GM23338 (cell line): ENCODE results near the gene STN1. TPM values are rescaled to one million over a fixed set of nuclear protein-coding genes. Genes with fewer than 3 reads are reported as not detected.

Experiments used
- ATAC-seq: fragments of 200-7000 bp; cut with Tn5 transposase; 3 replicates; pipeline ENCODE4 v1.9.1; 2020
- DNase-seq: peaks from one replicate; pipeline ENCODE4 v3.0.0-alpha.2; 2015; ENCODE audit warnings: low spot score
- H2AFZ ChIP-seq: fragments of 200-600 bp; sonication (generic); 2 replicates; pipeline ENCODE4 v1.8.0; 2016; ENCODE audit warnings: antibody characterized with exemption, mild to moderate bottlenecking, moderate library complexity
- H3F3A ChIP-seq: fragments of 200-600 bp; sonication (generic); replicated peaks from 2 replicates; pipeline ENCODE4 v1.8.0; 2017; ENCODE audit warnings: antibody characterized with exemption, mixed run types, low read depth
- H3K27ac ChIP-seq: fragments of 200-600 bp; sonication (generic); 2 replicates; pipeline ENCODE4 v1.6.1; 2016; ENCODE audit warnings: low read depth
- H3K27me3 ChIP-seq: fragments of 200-600 bp; sonication (generic); 2 replicates; pipeline ENCODE4 v1.8.0; 2016; ENCODE audit warnings: mild to moderate bottlenecking, mixed run types, moderate library complexity; ENCODE audit not compliant: insufficient read depth
- H3K36me3 ChIP-seq: fragments of 200-600 bp; sonication (generic); 2 replicates; pipeline ENCODE4 v1.8.0; 2016; ENCODE audit warnings: mild to moderate bottlenecking; ENCODE audit not compliant: insufficient read depth
- H3K4me1 ChIP-seq: fragments of 200-600 bp; sonication (generic); 2 replicates; pipeline ENCODE4 v1.8.0; 2016; ENCODE audit warnings: mild to moderate bottlenecking, moderate library complexity; ENCODE audit not compliant: insufficient read depth
- H3K4me2 ChIP-seq: fragments of 200-600 bp; sonication (generic); 2 replicates; pipeline ENCODE4 v1.7.1; 2017; ENCODE audit warnings: mixed run types
- H3K4me3 ChIP-seq: fragments of 200-600 bp; sonication (generic); 2 replicates; pipeline ENCODE4 v1.6.1; 2016; ENCODE audit warnings: mixed run types
- H3K79me2 ChIP-seq: fragments of 200-600 bp; sonication (generic); replicated peaks from 2 replicates; pipeline ENCODE4 v1.8.0; 2017; ENCODE audit warnings: mild to moderate bottlenecking; ENCODE audit not compliant: insufficient read depth
- H3K9me2 ChIP-seq: fragments of 200-600 bp; sonication (generic); 2 replicates; pipeline ENCODE4 v1.8.0; 2017; ENCODE audit not compliant: insufficient read depth
- H4K20me1 ChIP-seq: fragments of 200-600 bp; sonication (generic); replicated peaks from 2 replicates; pipeline ENCODE4 v1.8.0; 2017; ENCODE audit warnings: mild to moderate bottlenecking; ENCODE audit not compliant: insufficient read depth
- H3K27ac Mint-ChIP-seq: 2 replicates; pipeline ENCODE4 v1.8.0; 2020; ENCODE audit warnings: inconsistent platforms, mild to moderate bottlenecking, moderate library complexity, mixed read lengths
- H3K27me3 Mint-ChIP-seq: 3 replicates; pipeline ENCODE4 v1.8.0; 2022; ENCODE audit warnings: low read depth, mild to moderate bottlenecking, moderate library complexity, mixed read lengths, inconsistent platforms; ENCODE audit not compliant: insufficient read depth, poor library complexity
- H3K36me3 Mint-ChIP-seq: 3 replicates; pipeline ENCODE4 v1.8.0; 2021; ENCODE audit warnings: low read depth, mild to moderate bottlenecking, inconsistent platforms, moderate library complexity, mixed read lengths
- H3K4me1 Mint-ChIP-seq: 3 replicates; pipeline ENCODE4 v1.8.0; 2020; ENCODE audit warnings: mild to moderate bottlenecking, inconsistent platforms, mixed read lengths
- H3K4me3 Mint-ChIP-seq: 3 replicates; pipeline ENCODE4 v1.8.0; 2021; ENCODE audit warnings: moderate library complexity, mild to moderate bottlenecking, inconsistent platforms, mixed read lengths
- H3K9me3 Mint-ChIP-seq: 3 replicates; pipeline ENCODE4 v1.8.0; 2020; ENCODE audit warnings: moderate library complexity, mild to moderate bottlenecking, inconsistent platforms, mixed read lengths
- CREB1 ChIP-seq: fragments of 250-450 bp; sonication (Bioruptor Pico); IDR thresholded peaks from 2 replicates; pipeline ENCODE4 v1.5.0; 2020; ENCODE audit warnings: low read depth, mild to moderate bottlenecking, moderate library complexity
- ETS1 ChIP-seq: IDR thresholded peaks from 2 replicates; pipeline ENCODE4 v1.6.1; 2016; ENCODE audit warnings: antibody characterized with exemption
- EZH2 ChIP-seq: fragments of 200-600 bp; sonication (generic); IDR thresholded peaks from one replicate; pipeline ENCODE4 v1.8.0; 2017; ENCODE audit warnings: antibody characterized with exemption, mild to moderate bottlenecking, low read depth; ENCODE audit not compliant: unreplicated experiment
- EZH2phosphoT487 ChIP-seq: fragments of 200-600 bp; sonication (generic); IDR thresholded peaks from one replicate; pipeline ENCODE4 v1.8.1; 2018; ENCODE audit warnings: antibody characterized with exemption; ENCODE audit not compliant: unreplicated experiment
- JUNB ChIP-seq: IDR thresholded peaks from one replicate; pipeline ENCODE4 v1.6.1; 2016; ENCODE audit warnings: antibody characterized with exemption; ENCODE audit not compliant: unreplicated experiment
- NANOG ChIP-seq: IDR thresholded peaks from 2 replicates; pipeline ENCODE4 v1.6.1; 2016; ENCODE audit warnings: antibody characterized with exemption, borderline replicate concordance
- POLR2AphosphoS5 ChIP-seq: IDR thresholded peaks from 2 replicates; pipeline ENCODE4 v1.6.1; 2016; ENCODE audit warnings: antibody characterized with exemption, low read depth
- REST ChIP-seq: IDR thresholded peaks from one replicate; pipeline ENCODE4 v1.6.1; 2018; ENCODE audit warnings: antibody characterized with exemption; ENCODE audit not compliant: unreplicated experiment
- STAT1 ChIP-seq: IDR thresholded peaks from one replicate; pipeline ENCODE4 v1.6.1; 2016; ENCODE audit warnings: antibody characterized with exemption; ENCODE audit not compliant: unreplicated experiment
- ZNF114 ChIP-seq: fragments of 250-450 bp; sonication (Bioruptor Pico); IDR thresholded peaks from 2 replicates; pipeline ENCODE4 v1.5.0; 2020; ENCODE audit warnings: mild to moderate bottlenecking, moderate library complexity
- ZNF331 ChIP-seq: fragments of 250-450 bp; sonication (Bioruptor Pico); IDR thresholded peaks from 2 replicates; pipeline ENCODE4 v1.5.0; 2020; ENCODE audit warnings: low read depth, mild to moderate bottlenecking, moderate library complexity
- ZNF462 ChIP-seq: fragments of 250-450 bp; sonication (Bioruptor Pico); IDR thresholded peaks from 2 replicates; pipeline ENCODE4 v1.5.0; 2020; ENCODE audit warnings: mild to moderate bottlenecking, moderate library complexity
- polyA plus RNA-seq: library from polyadenylated mRNA; unstranded; fragments of >200 nt; fragmentation: Nextera tagmentation; extraction: Ambion mirVana; gene quantifications from 2 replicates; pipeline ENCODE4 v1.2.1, GENCODE V29; 2016
- total RNA-seq: library from RNA; depleted of rRNA; stranded (reverse); fragments of >200 nt; shearing (Covaris generic); gene quantifications from 2 replicates; pipeline ENCODE4 v1.2.3, GENCODE V29; 2014

The STN1 gene
- total and polyA plus RNA-seq, 2 experiments from 2014 or later, result 7.2 to 11.3 TPM

- no peak overlapping the region for H3K4me3 Mint-ChIP-seq
- no peak for ATAC-seq
- no peak for DNase-seq
- Histone ChIP-seq H3K27me3 (no peaks in the 10 kb centered on the region), H3K9me2 (no peaks in the 10 kb centered on the region), H3K4me2 (no peak overlapping the region), H3K4me1 (no peaks in the 10 kb centered on the region), H3K36me3 (no peaks in the 10 kb centered on the region), H3K27ac (no peak overlapping the region), H3K79me2 (no peaks in the 10 kb centered on the region), H3F3A (no peaks in the 10 kb centered on the region), H3K4me3 (no peak overlapping the region), H2AFZ (no peak overlapping the region), H4K20me1 (no peaks in the 10 kb centered on the region)
- no peaks in the 10 kb centered on the region for H3K4me1 Mint-ChIP-seq
- H3K27me3 Mint-ChIP-seq, result no peaks in the 10 kb centered on the region
- H3K27ac Mint-ChIP-seq, result no peak overlapping the region
- no peak for TF ChIP-seq STAT1
- H3K9me3 Mint-ChIP-seq, result no peaks in the 10 kb centered on the region
- no peaks in the 10 kb centered on the region for H3K36me3 Mint-ChIP-seq
These were observed 42.1 kb upstream of the STN1 start for GRCh38 chr10:103960103-103960502.

DNA sequence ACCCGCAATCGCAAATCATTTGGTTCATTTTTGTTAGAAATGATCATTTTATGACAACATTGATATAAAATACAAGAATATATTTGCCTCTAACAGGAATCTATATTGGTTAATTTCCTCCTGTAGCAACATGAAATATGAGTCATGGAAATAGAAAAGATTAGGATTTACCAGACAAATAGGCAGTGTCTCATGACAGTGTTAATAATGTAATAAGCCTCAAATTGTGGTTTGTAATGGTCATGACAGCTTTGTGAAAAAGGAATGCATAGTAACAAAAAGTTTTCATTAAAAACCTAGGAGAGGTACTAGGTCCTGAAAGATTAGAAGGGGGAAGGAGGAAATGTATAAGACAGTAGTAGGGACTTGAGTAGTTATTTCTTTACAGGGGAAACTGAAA is 41.0 kb upstream of the STN1 start:
- Histone ChIP-seq H3K27ac (no peak overlapping the region), H4K20me1 (no peaks in the 10 kb centered on the region), H3K9me2 (no peaks in the 10 kb centered on the region), H3K79me2 (no peaks in the 10 kb centered on the region), H3K4me3 (no peak overlapping the region), H3F3A (no peaks in the 10 kb centered on the region), H3K27me3 (no peaks in the 10 kb centered on the region), H3K36me3 (no peaks in the 10 kb centered on the region), H2AFZ (no peak overlapping the region), H3K4me1 (no peaks in the 10 kb centered on the region), H3K4me2 (no peak overlapping the region)
- H3K4me1 Mint-ChIP-seq, result no peaks in the 10 kb centered on the region
- H3K4me3 Mint-ChIP-seq, result no peak overlapping the region
- DNase-seq, result no peak
- H3K9me3 Mint-ChIP-seq, result no peaks in the 10 kb centered on the region
- no peak for ATAC-seq
- H3K27ac Mint-ChIP-seq, result no peak overlapping the region
- H3K36me3 Mint-ChIP-seq, result no peaks in the 10 kb centered on the region
- H3K27me3 Mint-ChIP-seq, result no peaks in the 10 kb centered on the region
- TF ChIP-seq EZH2phosphoT487 (no peak), ZNF462 (no peak), ETS1 (no peak), POLR2AphosphoS5 (no peak), ZNF331 (no peak), STAT1 (no peak), REST (no peak), NANOG (no peak), CREB1 (CRISPR knock-in tag) (no peak), JUNB (no peak), EZH2 (no peak), ZNF114 (CRISPR knock-in tag) (no peak)
